Breast epithelium (tissue), 3 donors: ENCODE measurements around the gene MMRN1.

Experiments used
- POLR2AphosphoS5 ChIP-seq, 3 donors: sonication (generic); formaldehyde crosslinking; IDR thresholded peaks; one replicate each; pipeline ENCODE4 v1.6.1; 2017; ENCODE audit warnings: antibody characterized with exemption in 3 of 3
- TF ChIP-seq, protein P1 (sequence below), 3 donors: fragments of 450-650 bp; IDR thresholded peaks; one replicate each; pipeline ENCODE4 v1.5.1; 2016 to 2017; ENCODE audit warnings: antibody characterized with exemption in 3 of 3, mild to moderate bottlenecking in 3 of 3, moderate library complexity in 3 of 3

DNA sequence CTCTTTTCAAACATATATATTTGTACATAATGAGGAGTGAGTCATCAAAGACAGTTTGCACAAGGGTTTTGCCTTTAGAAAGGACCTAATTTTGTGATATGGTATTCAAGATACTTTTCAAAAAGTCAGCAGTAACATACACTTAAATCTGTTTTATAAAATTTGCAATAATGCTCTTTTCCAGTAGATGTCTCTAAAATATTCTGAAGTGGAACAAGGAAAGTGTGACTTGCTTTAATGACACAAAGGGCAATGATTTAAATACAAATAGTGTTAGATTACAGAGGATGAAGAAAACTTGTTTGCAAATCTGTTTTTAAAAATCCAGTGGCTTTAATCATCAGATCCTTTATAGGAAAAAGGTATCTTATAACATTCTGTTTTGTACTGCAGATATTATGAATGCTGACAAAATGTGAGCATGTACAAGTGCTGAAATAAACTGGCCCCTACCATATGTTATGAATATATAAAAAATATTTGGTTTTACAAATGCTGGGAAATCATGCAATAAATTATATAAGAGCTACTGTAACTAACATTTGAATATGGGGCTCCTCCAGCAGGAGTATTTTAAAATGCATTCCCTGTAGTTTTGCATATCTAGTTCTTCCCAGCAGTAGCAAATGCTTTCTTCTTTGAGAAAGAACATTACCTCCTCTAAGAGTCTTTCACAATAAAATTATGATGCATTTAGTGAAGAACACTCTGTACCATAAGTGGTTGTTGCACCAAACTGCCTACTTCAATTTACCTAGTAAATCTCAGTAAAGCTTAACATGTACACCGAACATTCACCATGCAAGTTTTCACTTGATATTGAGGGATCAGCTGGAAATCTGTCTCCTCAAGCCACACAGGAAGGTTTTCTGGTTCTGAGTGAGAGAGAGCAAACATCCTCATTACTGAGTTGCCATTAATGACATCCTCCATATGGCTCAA is 20.2 kb downstream of the MMRN1 start:
- TF ChIP-seq, protein P1, sequence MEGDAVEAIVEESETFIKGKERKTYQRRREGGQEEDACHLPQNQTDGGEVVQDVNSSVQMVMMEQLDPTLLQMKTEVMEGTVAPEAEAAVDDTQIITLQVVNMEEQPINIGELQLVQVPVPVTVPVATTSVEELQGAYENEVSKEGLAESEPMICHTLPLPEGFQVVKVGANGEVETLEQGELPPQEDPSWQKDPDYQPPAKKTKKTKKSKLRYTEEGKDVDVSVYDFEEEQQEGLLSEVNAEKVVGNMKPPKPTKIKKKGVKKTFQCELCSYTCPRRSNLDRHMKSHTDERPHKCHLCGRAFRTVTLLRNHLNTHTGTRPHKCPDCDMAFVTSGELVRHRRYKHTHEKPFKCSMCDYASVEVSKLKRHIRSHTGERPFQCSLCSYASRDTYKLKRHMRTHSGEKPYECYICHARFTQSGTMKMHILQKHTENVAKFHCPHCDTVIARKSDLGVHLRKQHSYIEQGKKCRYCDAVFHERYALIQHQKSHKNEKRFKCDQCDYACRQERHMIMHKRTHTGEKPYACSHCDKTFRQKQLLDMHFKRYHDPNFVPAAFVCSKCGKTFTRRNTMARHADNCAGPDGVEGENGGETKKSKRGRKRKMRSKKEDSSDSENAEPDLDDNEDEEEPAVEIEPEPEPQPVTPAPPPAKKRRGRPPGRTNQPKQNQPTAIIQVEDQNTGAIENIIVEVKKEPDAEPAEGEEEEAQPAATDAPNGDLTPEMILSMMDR (IDR thresholded peaks at IDR 0.05): no peak
- TF ChIP-seq POLR2AphosphoS5 (IDR thresholded peaks at IDR 0.05): no peak
